HG03558 (cell line): Measurements from ENCODE around the gene SIRPA.

Experiments
- ATAC-seq: cut with Tn5 transposase; IDR thresholded peaks from one replicate; pipeline ENCODE4 v1.9.1; 2021; ENCODE audit warnings: moderate number of reproducible peaks; ENCODE audit not compliant: unreplicated experiment; ENCODE audit errors: extremely low read depth

Gene SIRPA

GRCh38 chr20:1868856-1869255 is 26.4 kb upstream of the SIRPA start:
- ATAC-seq, result no peak

- no peak for ATAC-seq
These were observed 24.9 kb upstream of the SIRPA start for GRCh38 chr20:1870323-1870722.

DNA sequence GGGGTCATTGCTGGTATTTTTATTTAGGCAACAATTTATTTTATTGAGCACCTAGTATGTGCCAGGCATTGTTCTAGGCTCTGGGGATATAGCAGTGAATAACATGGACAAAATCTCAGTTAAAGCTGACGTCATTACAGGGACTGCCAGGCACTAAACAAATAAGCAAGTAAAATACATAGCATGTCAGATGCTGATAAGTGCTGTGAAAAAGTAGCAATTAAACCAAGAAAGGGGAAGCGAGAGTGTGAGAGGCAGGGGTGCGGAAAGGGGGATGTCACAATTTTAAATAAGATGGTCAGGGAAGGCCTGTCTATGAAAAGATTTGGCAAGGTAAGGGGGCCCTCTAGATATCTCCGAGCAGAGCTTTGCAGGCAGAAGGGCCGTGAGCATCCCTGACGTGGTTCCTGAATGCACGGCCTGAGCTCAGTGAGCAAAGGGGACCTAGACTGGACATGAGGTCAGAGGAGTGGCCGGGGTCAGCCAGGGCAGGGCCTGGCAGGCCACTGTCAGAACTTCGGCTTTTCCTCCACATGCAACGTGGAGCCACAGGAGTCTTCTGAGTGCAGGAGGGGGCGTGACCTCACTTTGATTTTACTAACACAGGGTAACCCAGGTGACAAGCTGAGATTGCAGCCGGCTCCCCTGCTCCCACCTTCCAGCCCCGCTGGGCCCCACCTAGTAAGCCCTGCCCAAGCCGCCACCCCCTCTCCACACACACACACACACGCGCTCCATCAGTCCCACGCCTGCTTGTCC is 24.2 kb upstream of the SIRPA start:
- ATAC-seq, result no peak

DNA sequence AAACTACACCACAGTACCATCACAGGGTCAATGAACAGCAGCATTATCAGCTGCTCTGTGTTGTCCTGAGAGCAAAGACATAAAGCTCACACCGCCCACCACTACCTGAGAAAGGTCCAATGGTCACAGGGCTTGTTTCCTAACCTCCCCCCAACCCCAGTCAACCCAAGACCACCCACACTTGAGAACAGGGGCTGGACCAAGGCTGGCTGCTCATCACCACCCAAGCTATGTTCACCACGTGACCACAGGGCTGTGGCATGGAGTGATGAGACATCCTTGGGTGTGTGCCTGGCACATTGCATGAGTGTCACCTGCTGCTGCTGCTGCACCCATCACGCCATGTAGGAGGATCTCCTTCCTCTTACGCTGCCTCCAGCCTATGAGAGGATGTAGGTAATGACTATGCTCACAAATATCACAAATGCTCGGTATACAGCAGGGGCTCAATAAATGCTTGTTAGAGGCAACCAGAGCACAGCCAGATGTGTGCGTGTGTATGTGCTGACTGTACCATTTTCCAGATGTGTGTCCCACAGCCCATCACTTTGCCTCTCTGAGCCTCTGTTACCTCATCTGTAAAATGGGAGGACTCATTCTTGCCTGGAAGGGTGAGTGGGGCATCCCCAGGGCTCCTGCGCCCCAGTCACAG is 23.3 kb upstream of the SIRPA start:
- ATAC-seq, result no peak

DNA sequence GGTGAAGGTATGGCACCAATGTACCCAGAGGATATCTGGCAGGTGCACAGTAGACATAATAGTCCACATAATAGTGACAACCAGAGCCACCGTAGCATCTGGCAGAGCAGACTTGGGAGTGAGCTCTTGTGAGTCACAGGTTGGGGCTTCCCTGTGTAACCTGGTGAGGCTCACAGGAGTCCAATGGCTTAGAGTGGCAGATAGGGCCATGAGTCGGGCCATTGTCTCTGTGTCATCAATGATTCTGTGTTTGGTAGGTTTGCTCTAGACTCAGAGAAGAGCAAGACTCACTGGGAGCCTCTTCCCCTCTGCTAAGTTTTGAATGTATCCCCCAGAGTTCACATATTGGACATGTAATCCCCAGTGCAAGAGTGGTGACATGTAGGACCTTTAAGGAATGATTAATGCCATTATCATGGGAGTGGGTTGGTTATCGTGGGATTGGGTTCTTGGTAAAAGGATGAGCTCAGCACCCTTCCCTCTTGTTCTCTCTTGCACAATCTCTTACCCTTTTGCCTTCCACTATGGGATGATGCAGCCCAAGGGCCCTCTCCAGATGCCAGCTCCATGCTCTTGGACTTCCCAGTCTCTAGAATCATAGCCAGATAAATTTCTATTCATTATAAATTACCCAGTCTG is 22.6 kb upstream of the SIRPA start:
- no peak for ATAC-seq

DNA sequence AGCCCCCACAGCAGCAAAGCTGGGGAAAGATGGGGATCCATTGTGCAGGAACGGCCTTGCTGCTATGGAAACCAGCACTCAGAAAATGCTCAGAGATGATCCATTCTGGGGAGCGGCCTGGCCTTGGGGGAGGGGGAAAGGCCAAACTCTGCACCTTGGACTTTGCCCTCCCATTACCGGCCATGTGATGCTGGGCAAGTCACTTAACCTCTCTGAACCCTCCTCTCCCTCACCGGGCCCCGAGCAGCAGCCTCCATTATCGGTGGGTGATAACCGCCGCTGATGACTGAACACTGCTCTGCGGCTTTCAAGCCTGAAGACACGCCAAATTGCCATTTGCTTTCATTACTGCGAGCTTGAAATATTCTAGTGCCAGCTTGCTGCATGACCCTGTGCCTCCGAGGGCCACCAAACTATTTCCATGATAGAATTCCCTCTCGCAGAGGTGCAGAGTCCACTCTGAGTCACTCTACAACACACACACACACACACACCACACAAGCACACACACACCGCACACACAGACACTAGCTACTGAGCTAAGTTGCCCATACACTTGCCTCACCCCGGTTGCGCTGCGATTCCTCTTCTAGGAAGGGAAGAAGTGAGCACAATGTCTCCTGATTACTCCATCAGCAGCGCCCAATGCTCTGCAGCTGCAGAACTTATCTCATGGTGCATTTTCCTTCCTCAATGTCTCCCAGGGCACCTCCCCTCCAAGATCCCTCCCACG is 20.6 kb upstream of the SIRPA start:
- ATAC-seq, result no peak

DNA sequence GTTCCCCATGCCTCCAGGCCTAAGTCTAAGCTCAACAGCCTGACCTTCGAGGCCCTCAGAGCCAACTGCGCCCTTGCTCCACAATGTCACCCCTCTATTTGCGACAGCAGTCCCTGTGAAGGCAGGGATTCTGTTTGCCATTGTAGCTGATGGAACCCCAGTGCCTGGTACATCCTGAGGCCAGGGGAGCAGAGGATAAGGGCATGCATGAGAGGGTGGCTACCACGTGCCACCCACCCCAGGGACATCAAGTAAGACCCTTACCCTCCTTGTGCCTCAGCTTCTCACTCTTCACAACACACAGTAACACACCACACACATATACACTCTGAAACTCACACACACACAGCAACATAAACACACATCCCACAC is 20.0 kb upstream of the SIRPA start:
- no peak for ATAC-seq

DNA sequence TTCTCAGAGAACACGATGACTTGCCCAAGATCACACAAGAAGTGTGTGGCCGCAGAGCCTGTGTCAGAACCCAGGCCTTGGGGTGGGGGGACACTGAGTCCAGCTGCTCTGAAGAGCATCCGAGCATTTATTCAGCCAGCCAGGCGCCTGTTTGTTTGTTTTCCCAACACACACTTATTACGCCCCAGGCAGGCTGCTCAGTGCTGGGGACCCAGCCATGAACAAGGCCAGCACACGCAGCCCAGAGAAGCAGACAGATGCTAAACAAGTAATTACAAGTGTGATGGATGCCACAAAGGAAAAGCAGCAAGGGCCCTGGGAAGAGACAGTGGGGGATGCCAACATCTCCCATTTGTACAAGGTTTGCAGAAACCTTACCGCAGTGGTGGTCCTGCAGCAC is 19.4 kb upstream of the SIRPA start:
- ATAC-seq, result no peak

GRCh38 chr20:1876217-1876921 is 18.8 kb upstream of the SIRPA start:
- no peak for ATAC-seq

- ATAC-seq, result no peak
These were observed 18.1 kb upstream of the SIRPA start for GRCh38 chr20:1876975-1877608.

- ATAC-seq, result no peak
These were observed 17.5 kb upstream of the SIRPA start for GRCh38 chr20:1877609-1878200.

GRCh38 chr20:1879369-1879768 is 15.8 kb upstream of the SIRPA start:
- ATAC-seq, result no peak

- ATAC-seq, result no peak
These were observed 15.3 kb upstream of the SIRPA start for GRCh38 chr20:1879934-1880333.

DNA sequence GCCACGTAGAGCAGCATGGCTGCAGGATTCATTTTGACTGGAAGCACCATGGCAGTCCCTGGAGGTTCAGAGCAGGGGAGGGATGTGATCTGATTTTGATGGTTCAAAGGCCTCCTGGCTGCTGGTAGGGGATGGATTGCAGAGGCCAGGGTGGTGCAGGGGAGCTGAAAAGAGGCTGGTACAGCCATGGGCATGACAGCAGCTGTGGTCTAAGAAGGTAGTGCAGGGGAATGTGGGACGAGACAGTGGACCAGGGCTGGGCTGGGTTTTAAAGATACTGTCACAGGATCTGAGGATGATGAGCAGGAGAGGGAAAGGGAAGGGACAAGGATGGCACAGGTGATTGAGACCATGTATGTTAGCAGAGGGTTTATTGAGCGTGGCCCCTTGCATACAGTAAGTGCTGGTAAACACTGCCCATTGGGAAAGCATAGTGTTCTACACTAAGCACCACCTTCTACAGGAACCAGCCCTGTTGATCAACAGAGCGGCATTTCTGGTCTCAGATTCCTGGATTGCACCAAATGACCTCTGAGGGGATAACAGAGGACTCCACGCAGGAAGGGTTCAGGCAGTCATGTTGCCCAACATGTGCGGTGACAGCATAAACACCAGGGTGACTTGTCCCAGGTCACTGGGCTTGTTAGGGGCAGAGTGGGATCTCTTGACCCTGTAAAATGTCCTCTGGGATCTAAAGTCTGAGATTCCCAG is 14.5 kb upstream of the SIRPA start:
- ATAC-seq, result no peak

DNA sequence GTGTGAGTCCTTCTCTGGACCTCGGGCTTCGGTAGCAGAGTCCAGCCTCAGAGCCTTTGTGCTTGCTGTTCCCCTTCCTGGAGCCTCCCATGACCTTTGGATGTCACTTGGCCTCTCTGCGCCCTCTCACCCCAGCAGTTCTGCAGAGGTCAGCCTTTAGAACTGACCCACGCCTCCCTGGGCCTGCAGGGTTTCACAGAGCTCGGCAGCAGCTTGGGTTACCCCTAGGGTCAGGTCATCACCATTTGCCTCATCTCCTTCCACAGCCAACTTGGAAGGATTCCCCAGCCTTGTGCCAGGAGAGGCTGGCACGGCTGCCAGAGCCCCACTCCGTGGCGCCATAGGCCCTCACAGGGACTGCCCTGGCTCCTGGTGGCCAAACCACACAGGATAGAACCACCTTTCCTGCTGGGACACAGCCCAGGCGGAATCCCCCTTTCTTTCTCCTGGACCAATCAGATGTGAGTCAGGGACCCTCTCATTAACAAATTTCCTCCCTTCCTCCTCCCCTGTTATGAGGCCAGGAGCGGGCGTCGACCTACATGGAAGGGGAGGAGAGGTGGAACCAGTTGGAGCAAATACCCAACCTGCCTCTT is 13.9 kb upstream of the SIRPA start:
- ATAC-seq, result no peak

DNA sequence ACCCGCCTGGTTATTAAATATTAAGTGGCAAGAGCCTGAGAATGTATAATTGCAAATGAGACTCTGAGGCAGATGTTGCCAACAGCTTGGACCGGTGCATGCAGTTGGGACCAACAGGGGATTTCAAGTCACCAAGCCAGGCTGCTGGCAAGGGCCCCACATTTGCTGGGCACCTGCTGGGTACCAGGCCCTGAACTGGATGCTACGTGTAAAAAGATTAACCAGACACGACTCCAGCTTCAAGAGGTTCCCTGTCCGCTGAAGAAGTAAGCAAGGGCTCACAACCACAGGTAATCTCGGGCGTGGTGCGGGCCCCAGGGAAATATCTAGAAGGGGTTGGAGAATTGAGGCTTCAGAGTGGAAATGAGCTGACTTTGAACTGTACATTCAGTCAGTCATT is 13.2 kb upstream of the SIRPA start:
- ATAC-seq, result no peak

GRCh38 chr20:1883986-1884385 is 11.2 kb upstream of the SIRPA start:
- no peak for ATAC-seq

GRCh38 chr20:1885254-1885653 is 10.0 kb upstream of the SIRPA start:
- no peak for ATAC-seq
